HEK293T (cell line): Measurements from ENCODE around the gene OIP5.

Experiments used
- ELF4 ChIP-seq: fragments of 450-650 bp; IDR thresholded peaks from 2 replicates; pipeline ENCODE4 v1.6.1; 2017; ENCODE audit warnings: antibody characterized with exemption
- FOXA1 ChIP-seq: fragments of 450-650 bp; IDR thresholded peaks from 2 replicates; pipeline ENCODE4 v1.6.1; 2016; ENCODE audit warnings: mild to moderate bottlenecking
- FOXK2 ChIP-seq: fragments of 450-650 bp; IDR thresholded peaks from 2 replicates; pipeline ENCODE4 v1.6.1; 2016; ENCODE audit warnings: mild to moderate bottlenecking
- FOXM1 ChIP-seq: fragments of 450-650 bp; IDR thresholded peaks from 2 replicates; pipeline ENCODE4 v1.6.1; 2017; ENCODE audit warnings: mild to moderate bottlenecking, borderline replicate concordance
- NFRKB ChIP-seq: fragments of 450-650 bp; IDR thresholded peaks from 2 replicates; pipeline ENCODE4 v1.6.1; 2016; ENCODE audit warnings: mild to moderate bottlenecking, moderate library complexity

- TF ChIP-seq ELF4: no peak
- no peak for TF ChIP-seq NFRKB
- TF ChIP-seq FOXM1: no peak
- TF ChIP-seq FOXK2: no peak
- TF ChIP-seq FOXA1: no peak
These were observed 1.1 kb downstream of the OIP5 start for GRCh38 chr15:41331281-41331680.
